ENCODE measurements around the gene INS.

Gene INS

DNA sequence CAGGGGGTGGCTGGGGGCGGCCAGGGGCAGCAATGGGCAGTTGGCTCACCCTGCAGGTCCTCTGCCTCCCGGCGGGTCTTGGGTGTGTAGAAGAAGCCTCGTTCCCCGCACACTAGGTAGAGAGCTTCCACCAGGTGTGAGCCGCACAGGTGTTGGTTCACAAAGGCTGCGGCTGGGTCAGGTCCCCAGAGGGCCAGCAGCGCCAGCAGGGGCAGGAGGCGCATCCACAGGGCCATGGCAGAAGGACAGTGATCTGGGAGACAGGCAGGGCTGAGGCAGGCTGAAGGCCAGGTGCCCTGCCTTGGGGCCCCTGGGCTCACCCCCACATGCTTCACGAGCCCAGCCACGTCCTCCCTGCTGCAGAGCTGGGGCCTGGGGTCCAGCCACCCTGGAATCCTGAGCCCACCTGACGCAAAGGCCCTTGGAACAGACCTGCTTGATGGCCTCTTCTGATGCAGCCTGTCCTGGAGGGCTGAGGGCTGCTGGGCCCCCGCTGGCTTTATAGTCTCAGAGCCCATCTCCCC, at the start of gene INS:
TSS of gene INS (minus strand) at position 474 of the 524 bp plus-strand sequence. CDS start at position 236, 238 bp downstream.
- DNase-seq (ENCODE audit: low read depth, low spot score): no peak

DNA sequence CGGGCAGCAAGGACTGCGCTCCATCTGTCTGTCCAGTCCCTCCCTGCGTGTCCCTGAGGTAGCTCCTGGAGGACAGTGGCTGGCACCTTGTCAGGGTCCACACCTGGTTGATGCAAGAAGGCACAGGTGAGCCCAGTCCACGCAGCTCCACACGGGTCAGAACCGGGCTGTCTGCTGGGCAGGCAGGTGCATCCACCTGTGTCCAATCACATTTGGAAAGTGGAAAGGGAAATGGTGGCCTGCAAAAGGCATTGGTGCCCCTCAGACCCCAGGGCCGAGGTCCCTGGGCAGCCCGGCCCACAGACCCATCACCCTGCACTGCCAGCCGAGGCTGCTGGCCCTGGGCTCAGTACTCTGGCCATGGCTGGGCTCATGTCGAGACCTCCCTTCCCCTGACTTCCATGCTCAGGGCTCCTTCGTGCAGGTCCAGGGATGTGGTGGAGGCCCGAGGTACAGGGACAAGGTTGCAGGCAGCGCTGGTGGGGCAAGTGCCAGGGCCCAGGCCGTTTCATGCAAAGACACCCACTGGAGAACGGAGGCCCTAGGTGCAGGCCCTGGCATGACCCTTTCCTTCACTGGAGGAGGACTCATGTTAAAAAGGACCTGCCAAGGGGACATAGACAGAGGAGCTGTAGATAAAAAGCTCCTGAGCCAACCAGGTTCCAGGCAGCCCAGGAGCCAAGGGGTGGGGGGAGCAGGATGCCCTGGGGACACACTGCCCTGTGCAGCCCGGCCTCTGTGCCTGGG, 49.5 kb upstream of the INS start:
- no peak for DNase-seq (ENCODE audit: low read depth, low spot score)

DNA sequence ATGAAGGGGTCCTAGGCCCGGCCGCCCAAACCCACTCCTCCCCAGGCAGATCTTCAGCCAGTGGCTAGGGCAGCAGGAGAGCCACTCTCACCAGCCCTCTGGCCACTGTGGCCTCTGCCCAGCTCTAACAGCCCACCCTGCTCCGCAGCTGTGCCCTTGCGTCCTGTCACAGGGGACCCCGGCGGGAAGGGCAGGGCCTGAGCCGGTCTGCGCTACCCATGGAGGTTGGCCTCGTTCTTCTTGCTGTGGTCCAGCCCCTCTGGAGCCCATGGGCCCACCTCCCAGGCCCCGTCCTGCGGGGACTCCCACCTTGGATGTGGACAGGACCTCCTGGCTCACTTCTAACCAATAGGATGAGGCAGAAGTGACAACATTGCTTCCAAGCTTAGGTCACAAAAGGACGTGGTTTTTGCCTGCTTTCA, 48.9 kb upstream of the INS start:
- DNase-seq (ENCODE audit: low read depth, low spot score): no peak

DNA sequence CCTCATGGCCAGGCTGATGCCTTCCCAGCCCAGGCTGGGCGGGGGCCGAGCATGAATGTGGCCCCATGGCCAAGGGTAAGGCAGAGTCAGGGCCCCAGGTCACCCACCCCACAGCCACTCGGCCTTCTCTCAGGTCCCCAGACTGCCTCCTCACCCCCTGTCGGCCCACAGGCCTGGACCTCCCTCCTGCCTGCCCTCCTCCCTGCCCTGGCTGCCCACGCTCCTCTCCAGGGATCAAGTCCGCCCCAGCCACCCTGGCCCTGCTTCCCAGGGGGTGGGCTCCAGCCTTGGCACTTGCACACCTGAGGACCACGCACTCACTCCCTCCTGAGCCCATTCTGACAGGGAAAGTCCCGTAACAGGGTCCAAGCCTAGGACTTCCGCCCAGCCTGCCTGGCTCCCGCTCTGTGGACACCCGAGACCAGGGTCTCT, 48.4 kb upstream of the INS start:
- no peak for DNase-seq (ENCODE audit: low read depth, low spot score)

DNA sequence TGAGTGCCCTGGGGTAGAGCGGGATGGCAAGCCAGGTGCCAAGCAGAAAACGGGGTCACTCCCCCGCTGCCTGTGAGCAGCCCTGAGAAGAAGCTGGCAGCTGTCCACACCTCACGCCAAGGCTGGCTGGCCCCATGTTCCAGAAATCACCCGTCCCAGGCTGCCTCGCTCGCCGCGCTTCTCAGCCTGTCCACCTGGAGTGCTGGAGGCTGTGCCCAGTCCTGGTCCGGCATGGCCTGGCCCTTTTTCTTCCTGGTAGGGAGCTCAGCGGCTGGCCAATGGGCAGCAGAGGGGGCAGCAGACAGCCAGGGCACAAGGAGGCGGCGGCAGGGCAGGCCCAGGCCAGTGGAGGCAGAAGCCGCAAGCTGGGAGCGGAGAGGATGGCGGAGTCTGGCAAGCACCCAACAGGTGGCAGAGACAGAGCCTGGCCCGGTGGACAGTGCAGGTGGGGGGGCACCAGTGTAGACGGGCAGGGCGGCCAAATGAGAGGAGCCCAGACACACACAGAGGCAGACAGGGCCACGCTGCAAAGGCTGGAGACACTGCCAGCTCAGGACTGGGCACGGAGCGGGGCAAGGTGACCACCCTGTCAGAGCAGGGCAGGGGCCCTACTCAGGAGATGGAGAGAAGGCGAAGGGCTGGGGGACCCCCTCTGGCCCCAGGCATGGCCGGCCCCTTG, 47.8 kb upstream of the INS start:
- no peak for DNase-seq (ENCODE audit: low read depth, low spot score)

DNA sequence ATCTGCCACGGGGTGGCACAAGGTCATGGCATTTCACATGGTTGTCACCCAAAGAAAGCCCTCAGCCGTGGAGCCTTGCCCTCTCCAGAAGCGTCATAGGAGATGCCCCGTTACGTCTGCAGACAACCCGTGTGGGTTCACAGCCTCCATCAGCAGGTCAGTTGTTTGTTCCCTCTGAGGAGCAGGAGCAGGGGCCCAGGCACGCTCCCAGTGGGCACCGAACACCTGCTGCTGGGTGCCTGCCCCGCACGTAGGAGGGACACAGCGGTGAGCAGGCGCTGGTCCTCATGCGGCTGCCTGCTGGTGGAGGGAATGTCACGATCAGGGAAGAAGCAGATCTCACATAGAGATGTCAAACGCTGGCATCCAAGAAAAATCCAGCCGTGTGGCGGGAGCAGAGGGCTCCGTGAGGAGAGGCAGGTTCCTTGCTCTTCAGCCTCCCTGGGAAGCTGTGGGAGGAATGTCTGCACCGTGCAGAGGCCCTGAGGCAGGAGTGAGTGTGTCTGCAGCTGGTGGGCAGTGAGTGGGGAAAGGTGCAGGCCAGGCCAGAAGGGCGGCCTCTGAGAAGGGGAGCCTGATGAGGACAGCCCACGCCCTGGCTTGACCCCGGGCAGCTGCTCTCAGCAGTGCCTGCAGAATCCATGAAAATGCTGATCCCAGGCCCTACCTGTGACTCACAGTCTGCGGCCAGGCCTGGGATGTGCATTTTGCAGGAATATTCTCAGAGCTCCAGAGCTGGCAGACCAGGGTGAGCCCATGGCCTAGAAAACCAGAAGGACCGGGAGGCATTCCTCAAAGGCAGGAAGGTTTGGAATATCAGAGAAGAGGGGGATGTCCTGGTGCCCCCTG, 47.0 kb upstream of the INS start:
- DNase-seq (ENCODE audit: low read depth, low spot score): no peak

DNA sequence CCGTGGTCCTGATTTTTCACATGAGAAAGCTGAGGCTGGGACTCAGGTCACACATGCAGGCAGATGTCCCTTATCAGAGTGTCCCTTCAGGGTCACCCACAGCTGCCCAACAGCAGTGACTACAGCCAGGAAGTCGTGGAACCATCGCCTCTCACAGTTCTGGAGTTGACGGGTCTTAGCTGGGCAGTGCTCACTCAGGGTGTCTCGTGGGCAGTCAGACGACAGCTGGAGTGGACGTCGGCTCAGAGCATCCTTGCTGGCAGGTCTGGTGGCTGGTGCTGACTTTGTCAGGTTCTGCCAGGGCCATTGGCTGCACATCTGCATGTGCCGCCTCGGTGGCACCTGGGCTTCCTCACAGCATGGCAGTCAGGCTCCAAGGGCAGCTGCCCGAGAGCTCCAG, 46.2 kb upstream of the INS start:
- no peak for DNase-seq (ENCODE audit: low read depth, low spot score)

DNA sequence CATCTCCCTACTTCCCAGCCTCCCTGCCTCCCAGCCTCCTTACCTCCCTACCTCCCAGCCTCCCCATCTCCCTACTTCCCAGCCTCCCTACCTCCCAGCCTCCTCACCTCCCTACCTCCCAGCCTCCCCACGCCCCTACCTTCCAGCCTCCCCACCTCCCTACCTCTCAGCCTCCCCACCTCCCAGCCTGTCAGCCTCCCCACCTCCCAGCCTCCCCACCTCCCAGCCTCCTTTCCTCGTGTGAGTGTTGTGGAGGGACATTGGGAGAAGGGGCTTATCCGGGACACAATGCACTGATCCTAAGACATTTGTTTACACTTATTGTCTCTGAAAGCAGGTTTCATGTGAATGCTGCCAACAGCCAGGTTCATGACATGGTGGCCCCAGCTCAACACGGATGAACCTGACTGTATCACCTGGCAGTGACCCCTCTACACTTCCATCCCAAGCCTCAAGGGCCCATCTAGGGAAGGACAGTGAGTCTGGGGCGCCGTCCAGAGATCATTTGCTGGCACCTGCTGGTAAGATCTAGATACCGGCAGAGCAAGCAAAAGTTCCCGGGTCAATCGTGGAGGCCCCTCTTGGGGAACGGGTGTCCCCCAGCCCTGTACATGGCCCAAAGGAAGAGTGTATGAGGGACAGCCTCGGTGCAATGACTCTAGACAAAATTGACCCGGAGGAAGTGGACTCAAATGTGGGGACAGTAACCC, 45.1 kb upstream of the INS start:
- no peak for DNase-seq (ENCODE audit: low read depth, low spot score)

DNA sequence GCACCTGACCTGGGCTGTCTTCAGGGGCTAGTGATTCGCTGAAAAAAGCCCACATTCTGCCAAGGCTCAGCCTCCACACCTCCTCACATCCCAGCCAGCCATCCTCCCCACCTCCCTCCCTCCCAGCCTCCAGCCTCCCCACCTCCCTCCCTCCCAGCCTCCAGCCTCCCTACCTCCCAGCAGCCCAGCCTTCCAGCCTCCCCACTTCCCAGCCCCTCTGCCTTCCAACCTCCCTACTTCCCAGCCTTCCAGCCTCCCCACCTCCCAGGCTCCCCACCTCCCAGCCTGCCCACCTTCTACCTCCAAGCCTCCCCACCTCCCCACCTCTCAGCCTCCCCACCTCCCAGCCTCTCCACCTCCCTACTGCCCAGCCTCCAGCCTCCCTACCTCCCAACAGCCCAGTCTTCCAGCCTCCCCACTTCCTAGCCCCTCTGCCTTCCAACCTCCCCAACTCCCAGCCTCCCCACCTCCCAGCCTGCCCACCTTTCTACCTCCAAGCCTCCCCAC, 44.3 kb upstream of the INS start:
- no peak for DNase-seq (ENCODE audit: low read depth, low spot score)

DNA sequence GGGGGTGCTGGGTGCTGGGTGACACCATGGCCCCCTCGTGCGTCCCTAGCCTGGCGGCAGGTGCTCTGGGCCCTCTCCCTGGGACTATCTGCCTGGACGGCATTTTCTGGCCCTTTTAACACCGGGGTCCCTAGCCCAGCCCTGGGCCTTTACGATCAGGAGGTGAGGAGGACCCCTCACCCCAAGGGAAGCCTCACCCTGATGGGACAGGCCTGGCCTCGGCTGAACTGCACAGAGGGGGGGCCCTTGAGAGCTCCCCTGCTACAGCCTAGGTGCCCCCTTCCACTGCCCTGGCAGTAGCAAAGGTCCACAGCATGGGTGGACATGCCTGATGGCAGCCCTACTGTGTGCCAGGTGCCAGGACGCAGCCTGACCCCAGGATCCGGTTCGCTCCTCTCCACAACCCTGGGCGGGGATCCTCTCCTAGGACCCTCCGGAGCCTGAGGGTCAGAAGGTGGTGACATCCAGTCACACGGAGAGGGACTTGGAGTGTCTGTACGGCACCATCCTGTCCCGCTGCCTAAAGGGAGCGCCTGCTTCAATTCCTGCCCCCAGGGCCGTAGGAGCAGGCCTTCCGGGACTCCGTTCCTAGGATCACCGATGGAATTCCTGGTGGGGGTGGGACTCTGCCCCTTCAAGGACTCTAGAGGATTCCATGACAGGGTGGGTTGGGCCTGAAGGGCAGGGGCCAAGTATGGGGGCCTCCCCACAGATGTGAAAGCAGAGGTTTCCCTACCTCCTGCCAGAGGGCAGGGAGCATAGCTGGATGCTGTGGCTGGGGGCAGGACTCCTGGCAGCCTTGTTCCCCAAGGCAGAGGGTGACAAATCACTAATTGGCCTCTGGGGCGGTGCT, 43.6 kb upstream of the INS start:
- DNase-seq (ENCODE audit: low read depth, low spot score): no peak

DNA sequence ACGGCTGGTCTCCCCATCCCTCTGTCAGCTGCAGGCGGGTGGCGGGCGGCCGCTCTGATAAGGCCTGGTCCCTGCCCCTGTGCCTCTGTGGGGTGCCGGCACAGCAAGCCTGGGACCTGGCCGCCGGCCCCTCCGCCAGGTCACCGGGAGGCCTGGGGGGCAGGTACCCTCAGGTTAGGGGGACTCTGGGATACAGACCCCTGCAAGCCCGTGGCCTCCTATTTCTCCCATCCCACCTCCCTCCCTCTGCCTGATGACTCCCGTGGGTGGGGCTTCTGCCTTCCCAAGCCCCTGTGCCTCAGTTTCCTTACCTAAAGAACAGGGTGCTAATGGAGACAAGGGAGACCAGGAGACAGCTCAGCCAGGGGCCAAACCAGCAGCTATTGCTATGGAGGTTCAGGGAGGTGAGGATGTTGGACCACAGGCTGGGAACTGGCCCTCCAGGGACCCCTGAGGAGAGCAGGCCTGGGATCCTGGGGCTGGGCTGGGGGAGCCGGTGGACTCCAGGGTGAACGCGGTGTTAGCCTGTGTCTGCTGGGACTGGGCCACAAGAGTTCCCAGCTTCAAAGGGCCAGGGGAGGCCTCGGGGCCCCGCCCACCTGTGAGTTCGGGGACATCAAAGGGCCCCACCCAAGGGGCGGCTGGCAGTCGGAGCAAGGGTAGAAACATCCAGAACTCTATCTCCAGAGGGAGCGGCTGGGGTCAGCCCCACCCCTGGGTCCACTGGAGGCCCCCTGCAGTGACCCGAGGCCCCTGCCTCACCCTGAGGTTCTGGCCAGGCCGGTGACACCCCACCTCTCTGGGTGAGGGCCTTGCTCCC, 42.6 kb upstream of the INS start:
- DNase-seq (ENCODE audit: low read depth, low spot score): no peak

DNA sequence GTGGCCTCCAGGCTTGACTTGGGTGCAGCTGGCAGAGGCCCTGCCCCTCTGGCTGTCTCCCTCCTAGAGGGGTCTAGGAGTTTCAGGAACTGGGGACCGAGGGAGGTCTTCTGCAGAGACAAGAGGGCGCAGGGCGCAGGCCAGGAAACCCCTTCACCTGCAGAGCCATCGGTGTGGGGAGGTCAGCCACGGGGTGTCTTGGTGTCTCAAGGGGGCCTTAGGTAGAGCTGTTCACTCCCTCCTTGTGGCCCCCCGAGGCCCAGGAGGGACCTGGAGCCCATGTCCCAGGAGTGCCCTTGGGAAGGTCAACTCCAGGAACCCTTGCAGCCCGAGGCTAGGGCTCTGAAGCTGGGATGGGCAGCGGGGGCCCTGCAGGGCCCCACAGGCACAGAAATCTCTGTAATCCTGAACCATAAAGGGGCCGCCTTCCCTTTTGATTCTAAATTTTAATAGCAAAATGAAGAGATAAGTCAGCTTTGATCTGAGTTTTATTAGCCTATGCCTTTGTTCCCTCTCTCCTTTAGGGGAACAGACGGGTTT, 42.0 kb upstream of the INS start:
- no peak for DNase-seq (ENCODE audit: low read depth, low spot score)

DNA sequence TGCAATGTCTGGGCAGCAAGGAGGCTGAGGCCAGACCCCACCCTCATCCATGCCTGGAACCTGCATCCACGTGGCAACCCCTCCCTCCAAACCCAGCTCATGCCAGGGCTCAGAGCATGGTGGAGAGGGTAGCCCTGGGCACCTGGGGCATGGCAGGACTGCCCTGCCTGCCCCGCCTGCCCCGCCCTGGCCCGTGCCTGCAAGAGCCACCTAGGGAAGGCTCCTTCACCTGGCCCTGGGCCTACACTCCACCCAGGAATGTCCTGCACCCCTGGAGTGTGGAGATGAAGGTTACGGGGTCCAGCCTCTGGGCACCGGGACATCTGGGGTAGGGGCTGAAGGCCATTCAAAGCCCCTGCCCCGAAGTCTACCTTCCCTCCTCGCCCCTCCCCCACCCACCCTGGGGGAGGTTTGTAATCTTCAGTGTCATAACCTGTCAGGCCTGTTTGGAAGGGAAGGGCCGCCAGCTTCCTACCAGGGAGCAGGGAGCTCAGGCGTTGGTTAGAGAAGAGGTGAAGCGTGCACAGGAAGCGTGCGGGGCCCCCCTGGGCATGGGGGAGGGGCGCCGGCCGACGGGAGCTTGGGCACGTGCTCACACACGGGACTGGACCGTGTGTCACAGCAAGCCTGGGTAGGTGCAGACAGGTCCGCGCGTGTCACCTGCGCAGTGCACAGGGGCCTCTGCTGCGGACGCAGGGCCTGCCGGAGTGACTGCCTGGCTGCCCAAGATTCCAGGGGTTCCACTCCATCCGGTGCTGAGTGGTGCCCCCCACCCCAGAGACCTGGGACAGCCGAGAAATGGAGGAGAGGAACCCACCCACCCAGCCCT, 41.3 kb upstream of the INS start:
- no peak for DNase-seq (ENCODE audit: low read depth, low spot score)

DNA sequence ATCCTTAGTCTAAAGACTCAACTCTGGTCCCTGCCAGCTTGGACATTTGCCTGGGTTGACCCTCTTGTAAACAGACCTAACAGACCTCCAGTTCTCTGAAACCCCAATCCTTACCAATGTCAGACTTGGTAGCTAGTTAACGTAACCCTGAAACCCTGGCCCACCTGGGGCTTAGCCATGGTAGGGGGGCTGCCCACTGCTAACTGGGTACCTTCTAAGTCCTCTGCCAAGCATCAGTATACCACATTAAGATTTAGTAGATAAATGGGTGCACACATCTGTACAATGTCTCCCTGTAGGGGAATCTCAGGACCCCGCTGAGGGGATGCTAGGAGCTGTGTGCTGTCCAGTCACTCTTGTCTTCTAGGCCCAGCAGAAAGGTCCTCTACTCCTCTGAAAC, 40.5 kb upstream of the INS start:
- no peak for DNase-seq (ENCODE audit: low read depth, low spot score)

DNA sequence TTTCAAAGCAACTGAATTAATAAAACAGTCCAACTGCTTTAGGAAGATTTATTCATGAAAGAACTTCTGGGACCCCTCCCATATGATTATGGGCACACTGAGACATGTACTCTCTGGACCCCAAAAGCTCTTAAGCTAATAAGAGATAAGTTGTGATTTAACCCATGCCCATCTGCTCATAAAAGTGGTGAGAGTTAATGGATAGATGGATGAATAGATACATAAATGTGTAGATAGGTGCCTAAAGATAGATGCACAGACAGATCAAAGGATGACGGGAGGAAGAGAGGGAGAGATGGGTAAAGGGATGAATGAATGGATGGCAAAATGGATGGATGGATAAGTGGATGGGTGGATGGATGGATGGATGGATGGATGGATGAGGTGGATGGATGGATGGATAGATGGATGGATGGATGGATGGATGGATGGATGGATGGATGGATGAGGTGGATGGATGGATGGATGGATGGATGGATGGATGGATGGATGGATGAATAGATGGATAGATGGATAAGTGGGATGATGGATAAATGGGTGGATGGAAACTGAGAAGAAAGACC, 40.0 kb upstream of the INS start:
- no peak for DNase-seq (ENCODE audit: low read depth, low spot score)

DNA sequence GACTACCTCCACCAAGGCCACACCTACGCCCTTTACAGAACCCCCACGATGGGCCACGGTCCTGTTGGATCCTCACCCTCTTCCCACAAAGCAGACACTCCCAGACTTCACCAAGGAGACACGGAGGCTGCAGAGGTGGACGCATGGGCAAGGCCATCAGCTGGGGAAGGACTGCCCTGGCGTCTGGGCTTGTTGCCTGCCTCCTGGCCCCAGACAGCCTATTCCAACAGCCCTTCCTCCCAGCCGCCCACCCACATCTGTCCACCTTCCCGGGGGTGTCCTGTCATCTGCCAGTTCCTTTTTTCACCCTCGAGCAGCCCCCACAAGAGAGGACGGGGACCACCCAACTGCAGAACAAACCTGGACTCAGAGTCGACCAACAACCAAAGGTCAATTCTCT, 39.5 kb upstream of the INS start:
- no peak for DNase-seq (ENCODE audit: low read depth, low spot score)

DNA sequence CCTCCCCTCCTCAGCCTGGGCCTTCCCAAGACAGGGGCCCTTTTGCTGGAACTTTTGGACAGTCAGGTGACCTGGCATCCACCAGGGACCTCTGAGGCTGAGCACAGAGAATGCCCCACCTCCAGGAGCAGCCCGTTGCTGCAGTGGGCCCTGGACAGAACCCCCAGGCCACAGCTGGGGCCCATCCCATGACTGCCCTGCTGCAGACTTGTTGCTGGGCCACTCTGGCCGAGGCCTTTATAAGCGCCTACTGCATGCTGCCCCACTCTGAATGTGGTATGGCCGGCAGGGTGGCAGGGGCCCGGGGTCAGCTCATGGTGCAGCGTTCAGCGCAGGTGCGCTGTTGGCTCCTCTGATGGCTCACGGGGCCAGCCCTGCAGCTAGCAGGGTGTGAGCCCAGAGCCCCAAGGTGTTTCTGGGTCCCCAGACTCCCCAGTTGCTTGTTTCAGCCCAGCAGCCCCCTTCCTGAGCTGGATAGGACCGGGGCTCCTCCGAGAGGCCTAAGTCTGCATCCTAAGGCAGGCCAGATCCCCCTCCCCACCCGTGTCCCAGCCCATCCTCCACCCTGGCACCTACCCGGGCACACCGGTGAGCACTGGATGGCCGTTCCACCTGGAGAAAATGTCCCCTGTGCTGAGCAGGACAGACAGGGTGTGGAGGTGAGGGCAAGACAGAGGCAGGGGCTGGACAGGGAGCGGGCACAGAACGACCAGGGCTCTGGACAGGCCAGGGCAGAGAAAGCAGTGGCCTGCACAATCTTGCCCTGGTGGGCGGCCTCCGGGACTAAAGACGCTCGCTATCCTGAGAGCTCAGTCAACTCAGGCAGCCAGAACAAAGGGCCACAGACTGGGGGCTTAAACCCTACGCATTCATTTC, 38.7 kb upstream of the INS start:
- DNase-seq (ENCODE audit: low read depth, low spot score): no peak
